GM12865 (cell line): ENCODE results near the gene NDUFB7.

ENCODE experiments used
- DNase-seq: peaks from one replicate; pipeline ENCODE4 v3.0.0; 2010; ENCODE audit warnings: low read depth
- H3K4me3 ChIP-seq: 2 replicates; pipeline ENCODE4 v1.5.1; 2011; ENCODE audit warnings: mild to moderate bottlenecking, low read depth, low read length, control low read depth
- CTCF ChIP-seq: IDR thresholded peaks from 2 replicates; pipeline ENCODE4 v1.5.1; 2011; ENCODE audit warnings: low read length, control low read depth, low read depth, inconsistent platforms; ENCODE audit not compliant: insufficient read depth; ENCODE audit errors: missing control alignments

Gene NDUFB7

GRCh38 chr19:14516746-14517438, 55.0 kb downstream of the NDUFB7 start:
- H3K4me3 ChIP-seq: peak overlapping the region; percentile 88
- DNase-seq: no peak
- no peak for TF ChIP-seq CTCF
